ENCODE data around the gene SVEP1. TPM values are rescaled to one million over a fixed set of nuclear protein-coding genes. Genes with fewer than 3 reads are reported as not detected.

Gene SVEP1
- total and polyA plus RNA-seq, 2 experiments from 2014 or later = 0.18 to 0.63 TPM

DNA sequence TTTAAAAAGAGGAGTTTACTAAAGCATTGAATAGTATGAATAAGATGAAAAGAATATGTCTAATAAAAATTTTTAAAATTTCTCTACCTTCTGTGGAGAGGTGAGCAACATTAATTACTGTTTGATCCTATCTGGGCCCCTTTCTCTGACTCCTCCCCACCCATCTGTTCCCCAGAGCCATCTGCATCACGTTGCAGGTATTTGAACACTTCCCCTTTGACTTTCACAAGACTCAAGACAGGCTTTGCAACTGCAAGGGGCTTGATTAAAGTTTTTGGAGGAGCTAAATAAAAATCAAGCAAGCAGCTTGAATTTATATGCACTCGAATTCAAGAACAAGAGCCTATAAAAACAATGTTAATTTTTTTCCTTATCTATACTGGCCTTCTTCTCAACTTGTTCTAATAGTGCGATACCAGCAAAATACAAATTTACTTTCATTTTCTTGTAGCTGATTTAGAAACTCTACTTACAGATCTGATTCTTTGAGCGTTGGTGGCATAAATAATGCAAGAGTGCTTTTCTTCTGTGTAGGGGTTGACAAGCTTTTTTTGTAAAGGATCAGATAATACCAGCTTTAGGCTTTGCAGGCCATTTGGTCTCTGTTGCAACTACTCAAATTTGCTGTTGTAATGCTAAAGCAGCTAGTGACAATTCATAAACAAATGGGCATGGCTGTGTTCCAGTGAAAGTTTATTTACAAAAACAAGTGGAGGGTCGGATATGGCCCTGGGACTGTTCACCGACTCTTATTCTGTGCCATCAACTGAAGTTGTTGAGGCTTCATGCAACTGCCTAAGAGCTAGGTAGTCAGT is 263.1 kb downstream of the SVEP1 start:
- H3K27ac Mint-ChIP-seq = no peak overlapping the region; the same call in 1 of the 2 replicates
- peaks cover 13% of the 10 kb centered on the region; the same call in 2 of the 3 replicates for H3K9me3 Mint-ChIP-seq

More for the DNA sequence above, 263.1 kb downstream of the SVEP1 start:
- Histone ChIP-seq H4K20me1 (replicated peaks; ENCODE audit: insufficient read depth) (no peaks in the 10 kb centered on the region), H3K4me2 (peak overlapping the region; percentile 22), H2AFZ (no peak overlapping the region; the same call in 1 of the 2 replicates), H3K9me2 (ENCODE audit: insufficient read depth) (0 out of 2 replicates have a peak, but pooled peaks cover 7% of the 10 kb centered on the region), H3K79me2 (replicated peaks; ENCODE audit: insufficient read depth) (no peaks in the 10 kb centered on the region), H3K4me1 (ENCODE audit: insufficient read depth) (peaks cover 10% of the 10 kb centered on the region; the same call in 1 of the 2 replicates), H3K36me3 (ENCODE audit: insufficient read depth) (0 out of 2 replicates have a peak, but pooled peaks cover 4% of the 10 kb centered on the region), H3K27ac (ENCODE audit: low read depth) (no peak overlapping the region), H3K4me3 (no peak overlapping the region), H3F3A (replicated peaks; ENCODE audit: low read depth) (no peaks in the 10 kb centered on the region), H3K27me3 (ENCODE audit: insufficient read depth) (no peaks in the 10 kb centered on the region)
- no peak for ATAC-seq
- Mint-ChIP-seq H3K27me3 (ENCODE audit: insufficient read depth, low read depth, poor library complexity) (no peaks in the 10 kb centered on the region), H3K4me1 (peaks cover 8% of the 10 kb centered on the region), H3K36me3 (ENCODE audit: low read depth) (peaks cover 7% of the 10 kb centered on the region; the same call in 1 of the 3 replicates), H3K4me3 (no peak overlapping the region)
- DNase-seq (ENCODE audit: low spot score) = peak; percentile 11
- TF ChIP-seq NANOG (IDR thresholded peaks at IDR 0.05; ENCODE audit: borderline replicate concordance) = no peak
- no peak for TF ChIP-seq ZNF331 (CRISPR knock-in tag; IDR thresholded peaks at IDR 0.05; ENCODE audit: low read depth)
- TF ChIP-seq, protein P1, sequence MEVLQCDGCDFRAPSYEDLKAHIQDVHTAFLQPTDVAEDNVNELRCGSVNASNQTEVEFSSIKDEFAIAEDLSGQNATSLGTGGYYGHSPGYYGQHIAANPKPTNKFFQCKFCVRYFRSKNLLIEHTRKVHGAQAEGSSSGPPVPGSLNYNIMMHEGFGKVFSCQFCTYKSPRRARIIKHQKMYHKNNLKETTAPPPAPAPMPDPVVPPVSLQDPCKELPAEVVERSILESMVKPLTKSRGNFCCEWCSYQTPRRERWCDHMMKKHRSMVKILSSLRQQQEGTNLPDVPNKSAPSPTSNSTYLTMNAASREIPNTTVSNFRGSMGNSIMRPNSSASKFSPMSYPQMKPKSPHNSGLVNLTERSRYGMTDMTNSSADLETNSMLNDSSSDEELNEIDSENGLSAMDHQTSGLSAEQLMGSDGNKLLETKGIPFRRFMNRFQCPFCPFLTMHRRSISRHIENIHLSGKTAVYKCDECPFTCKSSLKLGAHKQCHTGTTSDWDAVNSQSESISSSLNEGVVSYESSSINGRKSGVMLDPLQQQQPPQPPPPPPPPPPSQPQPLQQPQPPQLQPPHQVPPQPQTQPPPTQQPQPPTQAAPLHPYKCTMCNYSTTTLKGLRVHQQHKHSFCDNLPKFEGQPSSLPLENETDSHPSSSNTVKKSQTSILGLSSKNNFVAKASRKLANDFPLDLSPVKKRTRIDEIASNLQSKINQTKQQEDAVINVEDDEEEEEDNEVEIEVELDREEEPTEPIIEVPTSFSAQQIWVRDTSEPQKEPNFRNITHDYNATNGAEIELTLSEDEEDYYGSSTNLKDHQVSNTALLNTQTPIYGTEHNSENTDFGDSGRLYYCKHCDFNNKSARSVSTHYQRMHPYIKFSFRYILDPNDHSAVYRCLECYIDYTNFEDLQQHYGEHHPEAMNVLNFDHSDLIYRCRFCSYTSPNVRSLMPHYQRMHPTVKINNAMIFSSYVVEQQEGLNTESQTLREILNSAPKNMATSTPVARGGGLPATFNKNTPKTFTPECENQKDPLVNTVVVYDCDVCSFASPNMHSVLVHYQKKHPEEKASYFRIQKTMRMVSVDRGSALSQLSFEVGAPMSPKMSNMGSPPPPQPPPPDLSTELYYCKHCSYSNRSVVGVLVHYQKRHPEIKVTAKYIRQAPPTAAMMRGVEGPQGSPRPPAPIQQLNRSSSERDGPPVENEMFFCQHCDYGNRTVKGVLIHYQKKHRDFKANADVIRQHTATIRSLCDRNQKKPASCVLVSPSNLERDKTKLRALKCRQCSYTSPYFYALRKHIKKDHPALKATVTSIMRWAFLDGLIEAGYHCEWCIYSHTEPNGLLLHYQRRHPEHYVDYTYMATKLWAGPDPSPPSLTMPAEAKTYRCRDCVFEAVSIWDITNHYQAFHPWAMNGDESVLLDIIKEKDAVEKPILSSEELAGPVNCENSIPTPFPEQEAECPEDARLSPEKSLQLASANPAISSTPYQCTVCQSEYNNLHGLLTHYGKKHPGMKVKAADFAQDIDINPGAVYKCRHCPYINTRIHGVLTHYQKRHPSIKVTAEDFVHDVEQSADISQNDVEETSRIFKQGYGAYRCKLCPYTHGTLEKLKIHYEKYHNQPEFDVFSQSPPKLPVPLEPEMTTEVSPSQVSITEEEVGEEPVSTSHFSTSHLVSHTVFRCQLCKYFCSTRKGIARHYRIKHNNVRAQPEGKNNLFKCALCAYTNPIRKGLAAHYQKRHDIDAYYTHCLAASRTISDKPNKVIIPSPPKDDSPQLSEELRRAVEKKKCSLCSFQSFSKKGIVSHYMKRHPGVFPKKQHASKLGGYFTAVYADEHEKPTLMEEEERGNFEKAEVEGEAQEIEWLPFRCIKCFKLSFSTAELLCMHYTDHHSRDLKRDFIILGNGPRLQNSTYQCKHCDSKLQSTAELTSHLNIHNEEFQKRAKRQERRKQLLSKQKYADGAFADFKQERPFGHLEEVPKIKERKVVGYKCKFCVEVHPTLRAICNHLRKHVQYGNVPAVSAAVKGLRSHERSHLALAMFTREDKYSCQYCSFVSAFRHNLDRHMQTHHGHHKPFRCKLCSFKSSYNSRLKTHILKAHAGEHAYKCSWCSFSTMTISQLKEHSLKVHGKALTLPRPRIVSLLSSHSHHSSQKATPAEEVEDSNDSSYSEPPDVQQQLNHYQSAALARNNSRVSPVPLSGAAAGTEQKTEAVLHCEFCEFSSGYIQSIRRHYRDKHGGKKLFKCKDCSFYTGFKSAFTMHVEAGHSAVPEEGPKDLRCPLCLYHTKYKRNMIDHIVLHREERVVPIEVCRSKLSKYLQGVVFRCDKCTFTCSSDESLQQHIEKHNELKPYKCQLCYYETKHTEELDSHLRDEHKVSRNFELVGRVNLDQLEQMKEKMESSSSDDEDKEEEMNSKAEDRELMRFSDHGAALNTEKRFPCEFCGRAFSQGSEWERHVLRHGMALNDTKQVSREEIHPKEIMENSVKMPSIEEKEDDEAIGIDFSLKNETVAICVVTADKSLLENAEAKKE (CRISPR knock-in tag; IDR thresholded peaks at IDR 0.05) = no peak
- no peak for TF ChIP-seq EZH2 (IDR thresholded peaks at IDR 0.05; ENCODE audit: low read depth, unreplicated experiment)
- TF ChIP-seq JUNB (IDR thresholded peaks at IDR 0.05; ENCODE audit: unreplicated experiment) = no peak

Small RNA genes within 50 kb of the gene (small RNA-seq; reads per million reads assigned to genes)
- not detected for gene RNU6-1039P (ENCODE audit: low replicate concordance)

Other genes with a start within 250 kb of the SVEP1 start
- gene TXNDC8, start 241.9 kb downstream of the SVEP1 start, total RNA-seq (2014; rRNA removed; shearing (Covaris generic)) = not detected in 2 replicates
- gene TXNDC8, start 241.9 kb downstream of the SVEP1 start, polyA plus RNA-seq (2016; fragmentation: Nextera tagmentation; extraction: Ambion mirVana) = not detected in 2 replicates
- not detected in 2 replicates for gene MUSK, start 89.0 kb upstream of the SVEP1 start, total RNA-seq (2014; rRNA removed; shearing (Covaris generic))
- gene MUSK, start 89.0 kb upstream of the SVEP1 start, polyA plus RNA-seq (2016; fragmentation: Nextera tagmentation; extraction: Ambion mirVana) = not detected in 2 replicates